ENCODE measurements around the gene CLEC2L. TPM values are rescaled to one million over a fixed set of nuclear protein-coding genes. Genes with fewer than 3 reads are reported as not detected.

CLEC2L gene
- total and polyA plus RNA-seq, 2 of the 8 experiments (the other 6 are each of a cell fraction or from before 2014, with no cell fraction given): 0.20 to 1.9 TPM

GRCh38 chr7:139525239-139525638 is 1.8 kb downstream of the CLEC2L start (continued):
- TF ChIP-seq RXRA (IDR thresholded peaks at IDR 0.05; ENCODE audit: insufficient read depth, low read depth, low read length): no peak
- no peak for TF ChIP-seq SAP30 (IDR thresholded peaks at IDR 0.05; ENCODE audit: insufficient read depth, insufficient replicate concordance, low read length)
- no peak for TF ChIP-seq SP1 (IDR thresholded peaks at IDR 0.05; ENCODE audit: low read depth, low read length)
- no peak for TF ChIP-seq EP300 (IDR thresholded peaks at IDR 0.05; ENCODE audit: borderline replicate concordance in 1 of 2, low read depth in 2 of 2, low read length in 2 of 2)

All from H1 (cell line).